ENCODE data around the gene TOR2A. TPM values are rescaled to one million over a fixed set of nuclear protein-coding genes. Genes with fewer than 3 reads are reported as not detected.

Gene TOR2A
- total and polyA plus RNA-seq, 4 donors, result 5.1 to 14.6 (median 11.8) TPM

GRCh38 chr9:127686461-127687393, 48.4 kb downstream of the TOR2A start:
- Histone ChIP-seq H3K9ac (ENCODE audit: low read depth in 1 of 2, low read length in 2 of 2) (no peak overlapping the region), H3K36me3 (ENCODE audit: control insufficient read depth in 4 of 4, insufficient read depth in 3 of 4, low read depth in 1 of 4, low read length in 3 of 4) (peaks cover 0 to 11% (median 0%) of the 10 kb centered on the region in 4 donors), H3K4me1 (ENCODE audit: control insufficient read depth in 4 of 4, insufficient read depth in 4 of 4, low read length in 3 of 4) (no peaks in the 10 kb centered on the region), H3K4me3 (ENCODE audit: low read depth in 1 of 3, low read length in 3 of 3) (no peak overlapping the region), H3K27me3 (ENCODE audit: control insufficient read depth in 4 of 4, insufficient read depth in 4 of 4, low read length in 3 of 4) (no peaks in the 10 kb centered on the region), H3K27ac (ENCODE audit: low read depth in 1 of 2, low read length in 2 of 2) (no peak overlapping the region), H3K9me3 (ENCODE audit: control insufficient read depth in 4 of 4, low read length in 3 of 4) (no peaks in the 10 kb centered on the region)
- WGBS, result 67% methylated on average over 6 of the region's 6 CpGs
- TF ChIP-seq FOXA1 (IDR thresholded peaks at IDR 0.05) (no peak), EGR1 (IDR thresholded peaks at IDR 0.05; ENCODE audit: low read depth in 2 of 2) (no peak), YY1 (IDR thresholded peaks at IDR 0.05) (no peak), SP1 (IDR thresholded peaks at IDR 0.05) (no peak), HNF4G (IDR thresholded peaks at IDR 0.05) (no peak), JUND (IDR thresholded peaks at IDR 0.05) (no peak), GABPA (IDR thresholded peaks at IDR 0.05 in 1 of 2, conservative IDR thresholded peaks at IDR 0.05 in 1 of 2) (no peak), RAD21 (IDR thresholded peaks at IDR 0.05) (no peak), RXRA (IDR thresholded peaks at IDR 0.05) (no peak)
- TF ChIP-seq, protein P1, sequence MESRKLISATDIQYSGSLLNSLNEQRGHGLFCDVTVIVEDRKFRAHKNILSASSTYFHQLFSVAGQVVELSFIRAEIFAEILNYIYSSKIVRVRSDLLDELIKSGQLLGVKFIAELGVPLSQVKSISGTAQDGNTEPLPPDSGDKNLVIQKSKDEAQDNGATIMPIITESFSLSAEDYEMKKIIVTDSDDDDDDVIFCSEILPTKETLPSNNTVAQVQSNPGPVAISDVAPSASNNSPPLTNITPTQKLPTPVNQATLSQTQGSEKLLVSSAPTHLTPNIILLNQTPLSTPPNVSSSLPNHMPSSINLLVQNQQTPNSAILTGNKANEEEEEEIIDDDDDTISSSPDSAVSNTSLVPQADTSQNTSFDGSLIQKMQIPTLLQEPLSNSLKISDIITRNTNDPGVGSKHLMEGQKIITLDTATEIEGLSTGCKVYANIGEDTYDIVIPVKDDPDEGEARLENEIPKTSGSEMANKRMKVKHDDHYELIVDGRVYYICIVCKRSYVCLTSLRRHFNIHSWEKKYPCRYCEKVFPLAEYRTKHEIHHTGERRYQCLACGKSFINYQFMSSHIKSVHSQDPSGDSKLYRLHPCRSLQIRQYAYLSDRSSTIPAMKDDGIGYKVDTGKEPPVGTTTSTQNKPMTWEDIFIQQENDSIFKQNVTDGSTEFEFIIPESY (IDR thresholded peaks at IDR 0.05), result no peak
- no peak for DNase-seq (ENCODE audit: low spot score)

DNA sequence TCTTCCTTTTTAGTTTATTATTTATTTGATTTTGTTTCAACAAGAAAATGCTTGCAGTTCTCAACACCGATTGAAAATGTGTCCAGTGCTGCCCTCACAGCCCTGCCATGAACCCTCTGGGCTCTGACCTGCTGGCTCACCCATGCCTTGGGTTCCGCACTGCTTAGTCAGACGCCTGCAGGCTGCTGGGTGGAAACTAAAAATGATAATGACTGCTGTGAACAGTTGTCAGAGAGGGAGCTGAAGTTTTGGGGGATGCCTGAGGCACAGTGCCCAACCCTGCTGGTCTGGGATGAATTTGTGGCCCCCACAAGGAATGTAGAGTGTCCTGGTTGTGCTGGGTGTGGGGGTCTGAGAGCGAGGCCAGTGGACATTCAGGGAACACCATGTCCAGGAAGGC, 50.5 kb downstream of the TOR2A start:
- peaks cover 0 to 5% (median 0%) of the 10 kb centered on the region in 4 donors for H3K36me3 ChIP-seq (ENCODE audit: control insufficient read depth in 4 of 4, insufficient read depth in 3 of 4, low read depth in 1 of 4, low read length in 3 of 4)
- no peak overlapping the region for H3K27ac ChIP-seq (ENCODE audit: low read depth in 1 of 2, low read length in 2 of 2)
- H3K9ac ChIP-seq (ENCODE audit: low read depth in 1 of 2, low read length in 2 of 2), result no peak overlapping the region
- no peaks in the 10 kb centered on the region for H3K9me3 ChIP-seq (ENCODE audit: control insufficient read depth in 4 of 4, low read length in 3 of 4)
- H3K4me1 ChIP-seq (ENCODE audit: control insufficient read depth in 4 of 4, insufficient read depth in 4 of 4, low read length in 3 of 4), result no peaks in the 10 kb centered on the region
- no peaks in the 10 kb centered on the region for H3K27me3 ChIP-seq (ENCODE audit: control insufficient read depth in 4 of 4, insufficient read depth in 4 of 4, low read length in 3 of 4)
- no peak overlapping the region for H3K4me3 ChIP-seq (ENCODE audit: low read depth in 1 of 3, low read length in 3 of 3)
- TF ChIP-seq TAF1 (conservative IDR thresholded peaks at IDR 0.05), result no peak
- TF ChIP-seq, protein P2, sequence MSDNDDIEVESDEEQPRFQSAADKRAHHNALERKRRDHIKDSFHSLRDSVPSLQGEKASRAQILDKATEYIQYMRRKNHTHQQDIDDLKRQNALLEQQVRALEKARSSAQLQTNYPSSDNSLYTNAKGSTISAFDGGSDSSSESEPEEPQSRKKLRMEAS (IDR thresholded peaks at IDR 0.05), result no peak
- TF ChIP-seq RAD21 (IDR thresholded peaks at IDR 0.05), result no peak
- no peak for TF ChIP-seq EGR1 (IDR thresholded peaks at IDR 0.05; ENCODE audit: low read depth in 2 of 2)
- TF ChIP-seq FOXA2 (IDR thresholded peaks at IDR 0.05), result no peak
- DNase-seq (ENCODE audit: low spot score), result no peak
- WGBS, result 91% methylated on average over 4 of the region's 4 CpGs

DNA sequence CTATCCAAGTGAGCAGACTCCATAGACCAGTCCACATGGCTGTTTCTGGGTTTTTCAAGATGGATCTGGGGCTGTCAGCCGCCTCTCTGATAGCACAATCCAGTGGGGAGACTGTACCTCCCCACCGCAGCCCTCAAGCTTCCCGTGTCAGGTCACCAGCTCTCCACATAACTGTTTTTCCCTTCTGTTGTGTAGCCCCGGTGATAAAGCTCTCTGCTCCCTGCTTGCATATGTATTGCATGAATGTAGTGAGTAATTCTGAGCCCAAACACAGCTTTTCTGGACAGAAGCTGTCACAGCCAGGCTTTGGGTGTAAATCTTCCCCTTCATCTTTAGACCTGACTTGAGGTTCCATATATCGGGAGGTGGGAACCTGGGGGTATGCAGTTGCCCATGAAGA, 51.4 kb downstream of the TOR2A start:
- TF ChIP-seq, protein P3, sequence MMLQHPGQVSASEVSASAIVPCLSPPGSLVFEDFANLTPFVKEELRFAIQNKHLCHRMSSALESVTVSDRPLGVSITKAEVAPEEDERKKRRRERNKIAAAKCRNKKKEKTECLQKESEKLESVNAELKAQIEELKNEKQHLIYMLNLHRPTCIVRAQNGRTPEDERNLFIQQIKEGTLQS (IDR thresholded peaks at IDR 0.05), result no peak
- TF ChIP-seq HNF4A (conservative IDR thresholded peaks at IDR 0.05), result no peak
- no peak for TF ChIP-seq REST (IDR thresholded peaks at IDR 0.05)
- TF ChIP-seq, protein P1 (IDR thresholded peaks at IDR 0.05), result no peak
- DNase-seq (ENCODE audit: low spot score), result no peak
- Histone ChIP-seq H3K9ac (ENCODE audit: low read depth in 1 of 2, low read length in 2 of 2) (no peak overlapping the region), H3K27ac (ENCODE audit: low read depth in 1 of 2, low read length in 2 of 2) (no peak overlapping the region), H3K4me3 (ENCODE audit: low read depth in 1 of 3, low read length in 3 of 3) (no peak overlapping the region), H3K27me3 (ENCODE audit: control insufficient read depth in 4 of 4, insufficient read depth in 4 of 4, low read length in 3 of 4) (no peaks in the 10 kb centered on the region), H3K36me3 (ENCODE audit: control insufficient read depth in 4 of 4, insufficient read depth in 3 of 4, low read depth in 1 of 4, low read length in 3 of 4) (peaks cover 0 to 5% (median 0%) of the 10 kb centered on the region in 4 donors), H3K4me1 (ENCODE audit: control insufficient read depth in 4 of 4, insufficient read depth in 4 of 4, low read length in 3 of 4) (no peaks in the 10 kb centered on the region), H3K9me3 (ENCODE audit: control insufficient read depth in 4 of 4, low read length in 3 of 4) (no peaks in the 10 kb centered on the region)
- WGBS, result 97% methylated on average over 5 of the region's 5 CpGs

All from liver (tissue), 9 donors.